ENCODE data around the gene RBM42.

GRCh38 chr19:35670686-35671085 lies 41.9 kb downstream of the RBM42 start:
- no peak for TF ChIP-seq CTCF (IDR thresholded peaks at IDR 0.05)
- TF ChIP-seq POLR2A (IDR thresholded peaks at IDR 0.05; ENCODE audit: low read depth): no peak
- no peak for TF ChIP-seq POLR2AphosphoS5 (IDR thresholded peaks at IDR 0.05)
- TF ChIP-seq EP300 (IDR thresholded peaks at IDR 0.05): no peak
